SK-N-MC (cell line): ENCODE results near the gene CAMK2A.
A peak's percentile ranks its signal among the peaks of the same experiment; 100 is the strongest.

Source experiments
- DNase-seq: peaks from one replicate; pipeline ENCODE4 v3.0.0-alpha.2; 2011; ENCODE audit warnings: low read depth, low spot score
- H3K27ac ChIP-seq: fragments of 200-600 bp; sonication (generic); 2 replicates; pipeline ENCODE4 v1.5.1; 2016; ENCODE audit warnings: mixed run types
- H3K36me3 ChIP-seq: fragments of 200-600 bp; sonication (generic); 2 replicates; pipeline ENCODE4 v1.6.1; 2017; ENCODE audit warnings: antibody characterized with exemption, low read length, mixed read lengths; ENCODE audit not compliant: insufficient read depth
- H3K4me3 ChIP-seq: fragments of 200-600 bp; sonication (generic); 2 replicates; pipeline ENCODE4 v1.5.1; 2016
- H3K9ac ChIP-seq: fragments of 200-600 bp; sonication (generic); 2 replicates; pipeline ENCODE4 v1.8.0; 2017; ENCODE audit warnings: mixed run types, mixed read lengths; ENCODE audit not compliant: insufficient read length
- H3K9me3 ChIP-seq: fragments of 200-600 bp; sonication (generic); 2 replicates; pipeline ENCODE4 v1.6.1; 2017; ENCODE audit warnings: low read depth, mild to moderate bottlenecking, antibody characterized with exemption, low read length, moderate library complexity, mixed read lengths
- EZH2 ChIP-seq: fragments of 200-600 bp; sonication (generic); IDR thresholded peaks from one replicate; pipeline ENCODE4 v1.6.1; 2017; ENCODE audit warnings: antibody characterized with exemption
- FOXP2 ChIP-seq: optimal IDR thresholded peaks from 2 replicates; pipeline ENCODE3; 2011; ENCODE audit warnings: mild to moderate bottlenecking, moderate library complexity; ENCODE audit not compliant: insufficient read depth; ENCODE audit errors: extremely low read length, control extremely low read depth
- POLR2AphosphoS5 ChIP-seq: IDR thresholded peaks from 2 replicates; pipeline ENCODE4 v1.6.1; 2012; ENCODE audit warnings: mild to moderate bottlenecking, low read depth, low read length, borderline replicate concordance

Gene CAMK2A

GRCh38 chr5:150304481-150305081 lies 15.0 kb upstream of the CAMK2A start:
- no peak for DNase-seq
- H3K9me3 ChIP-seq: no peaks in the 10 kb centered on the region
- no peak overlapping the region for H3K9ac ChIP-seq
- TF ChIP-seq EZH2 (no peak), POLR2AphosphoS5 (no peak), FOXP2 (no peak)
- no peak overlapping the region for H3K27ac ChIP-seq
- H3K4me3 ChIP-seq: no peak overlapping the region
- H3K36me3 ChIP-seq: no peaks in the 10 kb centered on the region

DNA sequence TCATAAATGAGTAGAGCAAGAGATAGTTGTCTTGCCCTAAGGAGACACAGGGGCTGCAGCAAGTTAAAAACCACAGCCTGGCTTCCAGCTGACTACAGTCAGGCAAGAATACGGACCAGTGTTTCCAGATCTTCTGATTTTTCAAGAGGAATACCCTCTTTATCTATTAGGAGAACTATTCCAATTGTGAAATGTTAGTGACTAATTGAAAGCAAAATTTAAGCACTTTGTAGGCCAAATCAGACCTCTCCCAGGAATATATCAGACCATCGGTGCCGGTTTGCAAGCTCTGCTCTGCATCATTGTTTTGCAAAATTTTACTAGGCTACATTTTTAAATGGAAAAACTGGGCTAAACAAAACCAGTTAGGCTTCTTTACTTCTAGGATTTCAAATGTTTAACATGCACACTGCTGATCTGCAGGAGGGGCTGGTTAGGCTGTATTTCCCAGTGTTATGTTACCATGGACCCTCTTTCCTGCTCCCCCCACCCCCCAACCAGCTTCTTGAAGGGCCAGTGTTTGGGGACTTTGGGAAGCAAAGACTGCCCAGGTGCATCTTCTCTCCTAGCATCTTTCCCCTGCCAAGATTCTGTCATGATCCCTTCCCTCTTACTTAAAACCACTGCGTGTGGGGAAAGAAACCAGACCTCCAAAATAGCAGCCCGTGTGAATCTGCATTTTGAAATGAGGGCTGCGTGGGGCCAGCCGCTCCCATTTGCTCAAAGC lies 14.2 kb upstream of the CAMK2A start:
- TF ChIP-seq POLR2AphosphoS5 (no peak), EZH2 (no peak), FOXP2 (no peak)
- no peak for DNase-seq
- Histone ChIP-seq H3K9me3 (no peaks in the 10 kb centered on the region), H3K9ac (no peak overlapping the region), H3K4me3 (no peak overlapping the region), H3K36me3 (no peaks in the 10 kb centered on the region), H3K27ac (peak overlapping the region; percentile 26; the same call in 1 of the 2 replicates)

GRCh38 chr5:150303070-150303615 lies 13.6 kb upstream of the CAMK2A start:
- Histone ChIP-seq H3K27ac (no peak overlapping the region), H3K9ac (no peak overlapping the region), H3K36me3 (no peaks in the 10 kb centered on the region), H3K4me3 (no peak overlapping the region), H3K9me3 (no peaks in the 10 kb centered on the region)
- TF ChIP-seq EZH2 (no peak), POLR2AphosphoS5 (no peak), FOXP2 (no peak)
- DNase-seq: no peak

GRCh38 chr5:150302301-150303069 lies 12.9 kb upstream of the CAMK2A start, which contains the start of gene ARSI:
Gene ARSI (minus strand): TSS chr5:150302905. CDS start chr5:150302373, 532 bp downstream.
- peak within 1 kb of the TSS; percentile 26; the same call in 1 of the 2 replicates for H3K27ac ChIP-seq
- TF ChIP-seq EZH2 (no peak), FOXP2 (no peak), POLR2AphosphoS5 (no peak)
- no peak within 1 kb of the TSS for H3K9ac ChIP-seq
- no peak for DNase-seq
- no peak within 1 kb of the TSS for H3K4me3 ChIP-seq
- no peaks in the 10 kb centered on the region for H3K36me3 ChIP-seq
- H3K9me3 ChIP-seq: no peaks in the 10 kb centered on the region

GRCh38 chr5:150301901-150302300 lies 12.3 kb upstream of the CAMK2A start:
- Histone ChIP-seq H3K9me3 (no peaks in the 10 kb centered on the region), H3K9ac (no peak overlapping the region), H3K27ac (no peak overlapping the region), H3K36me3 (no peaks in the 10 kb centered on the region), H3K4me3 (no peak overlapping the region)
- TF ChIP-seq EZH2 (no peak), FOXP2 (no peak), POLR2AphosphoS5 (no peak)
- DNase-seq: no peak

DNA sequence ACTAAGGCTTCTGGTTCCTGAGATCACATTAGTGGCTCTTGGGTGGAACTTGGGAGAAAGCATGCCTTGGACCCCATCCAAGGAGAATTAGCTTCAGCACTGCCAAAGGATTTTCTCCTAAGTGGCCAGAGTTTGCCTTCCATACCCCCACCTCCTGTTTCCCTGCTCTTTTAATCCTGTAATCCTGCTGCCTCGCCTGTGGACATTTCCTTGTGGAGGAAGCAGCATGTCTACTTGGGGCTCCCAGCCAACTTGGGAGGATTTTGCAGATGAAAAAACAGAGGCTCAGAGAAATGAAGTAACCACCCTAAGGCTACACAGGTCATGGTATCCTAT lies 11.6 kb upstream of the CAMK2A start:
- Histone ChIP-seq H3K27ac (no peak overlapping the region), H3K9ac (no peak overlapping the region), H3K9me3 (no peaks in the 10 kb centered on the region), H3K36me3 (no peaks in the 10 kb centered on the region), H3K4me3 (no peak overlapping the region)
- TF ChIP-seq FOXP2 (no peak), EZH2 (no peak), POLR2AphosphoS5 (no peak)
- DNase-seq: no peak

- TF ChIP-seq POLR2AphosphoS5 (no peak), EZH2 (no peak), FOXP2 (no peak)
- H3K4me3 ChIP-seq: no peak overlapping the region
- no peak for DNase-seq
- H3K36me3 ChIP-seq: no peaks in the 10 kb centered on the region
- H3K9ac ChIP-seq: no peak overlapping the region
- no peaks in the 10 kb centered on the region for H3K9me3 ChIP-seq
- no peak overlapping the region for H3K27ac ChIP-seq
Observed at GRCh38 chr5:150300496-150301169, 11.1 kb upstream of the CAMK2A start.
